CD4-positive, alpha-beta T cell (primary cell): ENCODE data around the gene CACNA1E. TPM values are rescaled to one million over a fixed set of nuclear protein-coding genes. Genes with fewer than 3 reads are reported as not detected.

Experiments used
- ATAC-seq: fragments of 200-7000 bp; cut with Tn5 transposase; one replicate; pipeline ENCODE4 v1.10.0; 2022; ENCODE audit warnings: mild to moderate bottlenecking; ENCODE audit not compliant: poor library complexity
- CTCF ChIA-PET: fragments of 350-600 bp; sonication (Branson Sonifier 250); formaldehyde crosslinking; loops from one replicate; lab custom pipeline; 2021; ENCODE audit warnings: antibody characterized with exemption, inconsistent platforms; lab: Charles Lee
- POLR2A ChIA-PET: fragments of 350-600 bp; sonication (Branson Sonifier 250); formaldehyde crosslinking; loops from one replicate; lab custom pipeline; 2021; ENCODE audit warnings: antibody characterized with exemption, inconsistent platforms; lab: Charles Lee
- DNase-seq, 14 experiments: peaks; one replicate each; pipeline ENCODE4 v3.0.0-alpha.2; 2013 to 2020; ENCODE audit warnings: mixed read lengths in 2 of 14
- H3K27ac ChIP-seq, 2 donors: one replicate each; pipeline versions ENCODE4 v1.5.1 to v1.7.0; 2013; ENCODE audit warnings: low read length in 2 of 2, low read depth in 1 of 2, mild to moderate bottlenecking in 1 of 2
- H3K27me3 ChIP-seq, 2 experiments: 1 replicate in 1 of 2; 2 replicates in 1 of 2; pipeline versions ENCODE4 v1.6.1 to v1.7.0; 2013; ENCODE audit warnings: low read length in 2 of 2, control low read depth in 1 of 2, mild to moderate bottlenecking in 1 of 2, moderate library complexity in 1 of 2; ENCODE audit not compliant: insufficient read depth in 2 of 2, control insufficient read depth in 1 of 2
- H3K36me3 ChIP-seq: one replicate; pipeline ENCODE4 v1.6.1; 2013; ENCODE audit warnings: low read length, control low read depth; ENCODE audit not compliant: insufficient read depth
- H3K4me1 ChIP-seq: one replicate; pipeline ENCODE4 v1.6.1; 2013; ENCODE audit warnings: low read length, control low read depth; ENCODE audit not compliant: insufficient read depth
- H3K4me3 ChIP-seq: one replicate; pipeline ENCODE4 v1.5.1; 2013; ENCODE audit warnings: mild to moderate bottlenecking, low read length, moderate library complexity
- H3K9me3 ChIP-seq, 2 experiments: 1 replicate in 1 of 2; 2 replicates in 1 of 2; pipeline versions ENCODE4 v1.6.1 to v1.7.0; 2013; ENCODE audit warnings: low read length in 2 of 2, mild to moderate bottlenecking in 2 of 2, control low read depth in 1 of 2, moderate library complexity in 1 of 2; ENCODE audit not compliant: control insufficient read depth in 1 of 2, insufficient read depth in 1 of 2
- H3K27ac Mint-ChIP-seq: one replicate; pipeline ENCODE4 v1.8.0; 2020; ENCODE audit warnings: mixed read lengths
- H3K27me3 Mint-ChIP-seq: one replicate; pipeline ENCODE4 v1.8.0; 2021; ENCODE audit warnings: mixed read lengths
- H3K36me3 Mint-ChIP-seq: one replicate; pipeline ENCODE4 v1.8.0; 2021; ENCODE audit warnings: low read depth, mixed read lengths
- H3K4me1 Mint-ChIP-seq: one replicate; pipeline ENCODE4 v1.8.0; 2021; ENCODE audit warnings: low read depth, mixed read lengths
- H3K4me3 Mint-ChIP-seq: one replicate; pipeline ENCODE4 v1.8.0; 2020; ENCODE audit warnings: mild to moderate bottlenecking, mixed read lengths
- H3K9me3 Mint-ChIP-seq: one replicate; pipeline ENCODE4 v1.8.0; 2020; ENCODE audit warnings: mixed read lengths
- CTCF ChIP-seq: fragments of 200-600 bp; IDR thresholded peaks from one replicate; pipeline ENCODE4 v1.8.0; 2022; ENCODE audit warnings: antibody characterized with exemption, mild to moderate bottlenecking
- intact Hi-C, 2 experiments: fragments of 100-400 bp; cut with DNase I in 1 of 2; cut with micrococcal nuclease in 1 of 2; formaldehyde crosslinking; loops; one replicate each; pipeline versions ENCODE4 v1.15.1 to v1.9.0; 2023 to 2025; cut with DNase I, micrococcal nuclease
- total RNA-seq, 174 experiments: library from RNA in 2 of 174; stranded (reverse) in 2 of 174; gene quantifications; one replicate each; pipeline ENCODE4 v1.2.3 and lab custom pipeline; 2021 to 2026

The CACNA1E gene
- total RNA-seq, 2 experiments from 2014 or later: not detected

DNA sequence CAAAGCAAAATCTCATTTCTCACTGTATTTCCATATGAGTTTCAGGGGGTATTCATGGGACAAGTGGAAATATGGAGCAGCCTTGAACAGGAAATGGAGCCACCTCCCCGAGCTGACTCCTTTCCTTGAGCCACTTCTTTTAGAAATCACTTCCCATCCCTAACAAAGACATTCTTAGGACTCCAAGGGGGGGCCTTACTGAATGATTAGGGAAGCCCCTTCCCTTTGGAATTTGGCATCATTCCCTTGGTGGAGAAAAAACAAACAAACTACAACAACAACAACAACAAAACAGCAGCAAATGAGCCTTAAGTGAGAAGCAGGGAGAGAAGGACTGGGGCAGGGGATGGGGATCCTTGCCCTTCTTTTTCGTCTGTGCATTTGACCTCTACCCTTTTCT, 299.9 kb downstream of the CACNA1E start:
- Histone ChIP-seq H3K4me3 (no peak overlapping the region), H3K4me1 (no peaks in the 10 kb centered on the region), H3K36me3 (no peaks in the 10 kb centered on the region), H3K27ac (no peak overlapping the region), H3K27me3 (no peaks in the 10 kb centered on the region), H3K9me3 (no peaks in the 10 kb centered on the region)
- POLR2A ChIA-PET: no interaction called here
- Mint-ChIP-seq H3K4me1 (no peaks in the 10 kb centered on the region), H3K4me3 (no peak overlapping the region), H3K36me3 (no peaks in the 10 kb centered on the region), H3K27ac (no peak overlapping the region), H3K9me3 (no peaks in the 10 kb centered on the region), H3K27me3 (peaks cover 23% of the 10 kb centered on the region)
- no peak for TF ChIP-seq CTCF
- DNase-seq: no peak
- intact Hi-C loops: no loop called here
- no peak for ATAC-seq
- CTCF ChIA-PET: no interaction called here

GRCh38 chr1:181784039-181784683, 300.8 kb downstream of the CACNA1E start:
- H3K27me3 Mint-ChIP-seq: peaks cover 24% of the 10 kb centered on the region
- no peak overlapping the region for H3K27ac Mint-ChIP-seq
- intact Hi-C loops: no loop called here
- H3K27me3 ChIP-seq: peaks cover 0 to 2% of the 10 kb centered on the region in 2 experiments
- H3K4me1 ChIP-seq: no peaks in the 10 kb centered on the region
- ATAC-seq (no peak), DNase-seq (no peak)
- H3K9me3 ChIP-seq: no peaks in the 10 kb centered on the region
- H3K27ac ChIP-seq: no peak overlapping the region
- TF ChIP-seq CTCF: no peak
- no peak overlapping the region for H3K4me3 Mint-ChIP-seq
- ChIA-PET POLR2A (no interaction called here), CTCF (no interaction called here)
- no peak overlapping the region for H3K4me3 ChIP-seq
- H3K9me3 Mint-ChIP-seq: no peaks in the 10 kb centered on the region
- H3K36me3 ChIP-seq: no peaks in the 10 kb centered on the region
- H3K36me3 Mint-ChIP-seq: no peaks in the 10 kb centered on the region
- no peaks in the 10 kb centered on the region for H3K4me1 Mint-ChIP-seq

DNA sequence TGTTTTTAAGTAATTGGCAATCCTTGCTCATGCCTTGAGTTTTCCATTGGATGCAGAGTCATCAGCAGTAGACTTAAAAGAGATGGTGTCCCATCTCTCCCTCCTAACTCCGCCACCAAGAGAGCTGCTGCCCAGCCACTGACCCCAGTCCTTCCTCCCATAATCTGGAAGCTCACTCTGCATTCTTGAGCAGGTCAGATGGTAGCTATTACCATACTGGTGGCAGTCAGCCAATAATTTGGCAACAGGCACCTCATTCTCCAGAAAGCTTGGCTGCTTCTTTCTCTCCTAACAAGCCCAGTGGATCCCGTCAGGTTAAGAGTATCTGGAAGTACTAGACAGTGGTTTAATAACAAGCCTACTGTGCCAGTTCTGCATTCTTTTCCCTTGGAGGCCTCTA, 306.1 kb downstream of the CACNA1E start:
- Mint-ChIP-seq H3K27me3 (peaks cover 26% of the 10 kb centered on the region), H3K4me1 (no peaks in the 10 kb centered on the region), H3K27ac (no peak overlapping the region), H3K36me3 (no peaks in the 10 kb centered on the region), H3K9me3 (no peaks in the 10 kb centered on the region), H3K4me3 (no peak overlapping the region)
- no peak overlapping the region for H3K4me3 ChIP-seq
- H3K36me3 ChIP-seq: no peaks in the 10 kb centered on the region
- H3K4me1 ChIP-seq: no peaks in the 10 kb centered on the region
- DNase-seq (no peak), ATAC-seq (no peak)
- no peaks in the 10 kb centered on the region for H3K9me3 ChIP-seq
- peaks cover 0 to 4% of the 10 kb centered on the region in 2 experiments for H3K27me3 ChIP-seq
- ChIA-PET POLR2A (no interaction called here), CTCF (no interaction called here)
- no peak overlapping the region for H3K27ac ChIP-seq
- intact Hi-C loops: no loop called here
- TF ChIP-seq CTCF: no peak
